ENCODE data around the gene DCC. TPM values are rescaled to one million over a fixed set of nuclear protein-coding genes. Genes with fewer than 3 reads are reported as not detected.

The DCC gene
- total and polyA plus RNA-seq, 2 donors from 2014 or later: 3.9 TPM; not detected in 1

DNA sequence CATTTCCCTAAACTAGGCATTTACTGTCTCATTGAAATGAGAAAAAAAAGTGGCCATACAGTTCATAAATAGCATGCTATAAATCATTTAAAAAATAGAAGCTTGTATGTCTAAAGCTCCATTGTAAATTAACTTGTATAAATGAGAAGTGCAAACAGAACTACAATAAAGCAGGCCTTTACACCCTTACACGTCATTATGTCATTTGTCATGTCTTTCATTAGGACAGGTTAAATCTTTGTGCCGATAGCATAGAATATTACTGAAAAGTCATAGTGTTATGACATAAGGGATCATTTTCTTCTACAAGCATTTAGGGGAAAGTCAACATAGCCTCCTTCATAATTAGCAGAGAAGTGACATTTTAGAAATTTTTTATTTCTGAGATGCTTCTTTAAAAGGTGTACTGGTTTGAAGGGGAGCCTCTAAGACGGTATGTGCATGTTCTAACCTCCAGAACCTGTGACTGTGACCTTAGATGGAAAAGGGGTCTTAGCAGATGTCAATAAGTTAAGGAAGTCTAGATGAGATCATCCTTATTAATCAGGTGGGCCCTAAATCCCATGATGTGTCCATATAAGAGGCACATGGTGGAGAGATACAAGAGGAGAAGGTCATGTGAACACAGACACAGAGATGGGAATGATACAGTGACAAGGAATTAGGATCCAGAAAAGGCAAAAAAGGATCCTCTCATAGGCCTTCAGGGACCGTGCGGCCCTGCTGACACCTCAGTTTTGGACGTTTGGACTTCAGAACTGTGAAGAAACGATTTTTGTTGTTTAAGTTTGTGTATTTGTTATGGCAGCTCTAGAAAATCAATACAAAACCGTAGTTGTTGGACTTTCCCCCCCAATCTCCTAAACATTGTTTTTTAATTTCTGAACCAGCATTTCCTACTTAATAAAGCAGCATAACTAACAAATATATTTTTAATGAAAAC, 1020.8 kb downstream of the DCC start:
- Histone ChIP-seq H3K36me3 (ENCODE audit: control insufficient read depth in 2 of 3, insufficient read depth in 3 of 3, low read length in 3 of 3) (no peaks in the 10 kb centered on the region), H3K27me3 (ENCODE audit: control insufficient read depth, insufficient read depth, low read length) (no peaks in the 10 kb centered on the region), H3K4me3 (ENCODE audit: low read length in 3 of 3) (no peak overlapping the region), H3K9me3 (ENCODE audit: control insufficient read depth in 2 of 3, insufficient read depth in 1 of 3, low read length in 3 of 3) (no peaks in the 10 kb centered on the region), H3K27ac (ENCODE audit: low read depth in 2 of 2, low read length in 2 of 2) (no peak overlapping the region), H3K9ac (ENCODE audit: low read length in 3 of 3) (no peak overlapping the region), H3K4me1 (ENCODE audit: control insufficient read depth in 2 of 3, insufficient read depth in 2 of 3, low read depth in 1 of 3, low read length in 3 of 3) (no peaks in the 10 kb centered on the region)
- DNase-seq (no peak), FAIRE-seq (no peak)
- intact Hi-C loops (cut with DNase I): no loop called here
- TF ChIP-seq, protein P1, sequence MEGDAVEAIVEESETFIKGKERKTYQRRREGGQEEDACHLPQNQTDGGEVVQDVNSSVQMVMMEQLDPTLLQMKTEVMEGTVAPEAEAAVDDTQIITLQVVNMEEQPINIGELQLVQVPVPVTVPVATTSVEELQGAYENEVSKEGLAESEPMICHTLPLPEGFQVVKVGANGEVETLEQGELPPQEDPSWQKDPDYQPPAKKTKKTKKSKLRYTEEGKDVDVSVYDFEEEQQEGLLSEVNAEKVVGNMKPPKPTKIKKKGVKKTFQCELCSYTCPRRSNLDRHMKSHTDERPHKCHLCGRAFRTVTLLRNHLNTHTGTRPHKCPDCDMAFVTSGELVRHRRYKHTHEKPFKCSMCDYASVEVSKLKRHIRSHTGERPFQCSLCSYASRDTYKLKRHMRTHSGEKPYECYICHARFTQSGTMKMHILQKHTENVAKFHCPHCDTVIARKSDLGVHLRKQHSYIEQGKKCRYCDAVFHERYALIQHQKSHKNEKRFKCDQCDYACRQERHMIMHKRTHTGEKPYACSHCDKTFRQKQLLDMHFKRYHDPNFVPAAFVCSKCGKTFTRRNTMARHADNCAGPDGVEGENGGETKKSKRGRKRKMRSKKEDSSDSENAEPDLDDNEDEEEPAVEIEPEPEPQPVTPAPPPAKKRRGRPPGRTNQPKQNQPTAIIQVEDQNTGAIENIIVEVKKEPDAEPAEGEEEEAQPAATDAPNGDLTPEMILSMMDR (IDR thresholded peaks at IDR 0.05; ENCODE audit: borderline replicate concordance, extremely low read depth, insufficient read depth): no peak

DNA sequence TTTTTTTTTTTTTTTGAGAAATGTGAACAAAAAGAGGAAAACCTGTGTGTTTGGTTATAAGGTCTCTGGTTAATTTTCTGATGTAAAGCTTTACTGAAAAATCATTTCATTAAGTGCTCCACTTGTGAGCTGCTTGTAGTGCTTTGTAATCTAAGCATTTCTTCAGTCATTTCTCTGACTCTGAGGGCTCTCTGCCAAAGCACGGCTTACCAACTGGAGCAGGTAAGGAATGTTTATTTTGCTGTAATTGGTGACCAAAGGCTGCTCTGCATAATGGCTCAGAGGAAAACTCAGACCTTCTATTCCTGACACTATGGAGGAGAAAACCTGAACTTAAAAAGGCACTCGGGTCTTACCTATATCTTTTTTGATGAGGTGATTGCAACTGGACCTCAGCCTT, 1035.6 kb downstream of the DCC start:
- intact Hi-C loops (cut with DNase I): no loop called here
- TF ChIP-seq, protein P1 (IDR thresholded peaks at IDR 0.05; ENCODE audit: borderline replicate concordance, extremely low read depth, insufficient read depth): no peak
- Histone ChIP-seq H3K27me3 (ENCODE audit: control insufficient read depth, insufficient read depth, low read length) (no peaks in the 10 kb centered on the region), H3K27ac (ENCODE audit: low read depth in 2 of 2, low read length in 2 of 2) (no peak overlapping the region), H3K4me1 (ENCODE audit: control insufficient read depth in 2 of 3, insufficient read depth in 2 of 3, low read depth in 1 of 3, low read length in 3 of 3) (no peaks in the 10 kb centered on the region), H3K9ac (ENCODE audit: low read length in 3 of 3) (no peak overlapping the region), H3K36me3 (ENCODE audit: control insufficient read depth in 2 of 3, insufficient read depth in 3 of 3, low read length in 3 of 3) (no peaks in the 10 kb centered on the region), H3K9me3 (ENCODE audit: control insufficient read depth in 2 of 3, insufficient read depth in 1 of 3, low read length in 3 of 3) (no peaks in the 10 kb centered on the region), H3K4me3 (ENCODE audit: low read length in 3 of 3) (no peak overlapping the region)
- peak in 2 of 5 donors; percentile 54 to 68 for DNase-seq
- FAIRE-seq: peak; percentile 35

DNA sequence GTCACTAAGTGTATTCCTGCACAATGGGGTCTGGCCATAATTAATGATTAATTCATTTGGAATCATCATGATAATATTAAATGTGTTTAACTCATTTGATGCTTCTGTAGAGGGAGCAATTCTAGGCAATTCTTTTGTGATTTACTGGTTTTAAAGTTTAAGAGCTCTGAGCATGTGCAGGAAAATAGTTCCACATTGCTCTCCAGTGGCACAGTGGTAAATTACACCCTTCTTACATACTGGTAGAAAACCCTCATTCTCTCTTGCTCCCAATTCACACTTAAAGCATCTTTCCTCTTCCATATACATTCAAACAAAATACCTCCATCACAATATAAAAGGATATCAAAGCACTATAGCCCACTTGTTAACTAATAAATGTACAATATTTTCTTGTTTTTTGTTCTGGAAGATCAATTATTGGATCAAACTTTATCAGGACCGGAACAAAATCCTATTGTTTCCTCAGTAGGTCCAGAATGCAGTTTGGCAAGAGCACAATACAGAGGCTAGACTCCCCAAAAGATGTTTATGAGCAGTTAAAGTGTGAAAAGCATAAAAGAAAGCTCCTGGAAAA, 1040.2 kb downstream of the DCC start:
- H3K4me1 ChIP-seq (ENCODE audit: control insufficient read depth in 2 of 3, insufficient read depth in 2 of 3, low read depth in 1 of 3, low read length in 3 of 3): no peaks in the 10 kb centered on the region
- TF ChIP-seq, protein P1 (IDR thresholded peaks at IDR 0.05; ENCODE audit: borderline replicate concordance, extremely low read depth, insufficient read depth): peak; percentile 28
- no peaks in the 10 kb centered on the region for H3K27me3 ChIP-seq (ENCODE audit: control insufficient read depth, insufficient read depth, low read length)
- H3K27ac ChIP-seq (ENCODE audit: low read depth in 2 of 2, low read length in 2 of 2): no peak overlapping the region
- H3K36me3 ChIP-seq (ENCODE audit: control insufficient read depth in 2 of 3, insufficient read depth in 3 of 3, low read length in 3 of 3): no peaks in the 10 kb centered on the region
- intact Hi-C loops (cut with DNase I): no loop called here
- FAIRE-seq (no peak), DNase-seq (peak in 2 of 5 donors; percentile 78 to 85)
- no peak overlapping the region for H3K9ac ChIP-seq (ENCODE audit: low read length in 3 of 3)
- H3K9me3 ChIP-seq (ENCODE audit: control insufficient read depth in 2 of 3, insufficient read depth in 1 of 3, low read length in 3 of 3): no peaks in the 10 kb centered on the region
- no peak overlapping the region for H3K4me3 ChIP-seq (ENCODE audit: low read length in 3 of 3)

Data from kidney (tissue), 14 donors.